Neuron (in vitro differentiated cells): ENCODE data around the gene APRT.

Experiments used
- H2AFZ ChIP-seq: one replicate; pipeline ENCODE4 v1.6.1; 2013; ENCODE audit warnings: low read depth, mild to moderate bottlenecking, inconsistent platforms, low read length, moderate library complexity
- H3K27me3 ChIP-seq: one replicate; pipeline ENCODE4 v1.6.1; 2013; ENCODE audit warnings: low read length; ENCODE audit not compliant: insufficient read depth
- H3K36me3 ChIP-seq: one replicate; pipeline ENCODE4 v1.6.1; 2013; ENCODE audit warnings: low read length; ENCODE audit not compliant: insufficient read depth
- H3K4me1 ChIP-seq: one replicate; pipeline ENCODE4 v1.6.1; 2013; ENCODE audit warnings: low read length; ENCODE audit not compliant: insufficient read depth
- H3K4me3 ChIP-seq: 2 replicates; pipeline ENCODE4 v1.5.1; 2013; ENCODE audit warnings: mild to moderate bottlenecking, low read length, moderate library complexity
- H3K9me3 ChIP-seq: one replicate; pipeline ENCODE4 v1.6.1; 2013; ENCODE audit warnings: low read length

Gene APRT

GRCh38 chr16:88850531-88851199 is 38.9 kb upstream of the APRT start:
- peaks cover 2% of the 10 kb centered on the region for H3K9me3 ChIP-seq
- no peaks in the 10 kb centered on the region for H3K36me3 ChIP-seq
- H3K4me1 ChIP-seq = peaks cover 18% of the 10 kb centered on the region
- no peak overlapping the region for H3K4me3 ChIP-seq
- H2AFZ ChIP-seq = no peak overlapping the region
- no peaks in the 10 kb centered on the region for H3K27me3 ChIP-seq

- no peak overlapping the region for H2AFZ ChIP-seq
- H3K4me3 ChIP-seq = no peak overlapping the region
- H3K27me3 ChIP-seq = no peaks in the 10 kb centered on the region
- peaks cover 5% of the 10 kb centered on the region for H3K4me1 ChIP-seq
- H3K9me3 ChIP-seq = peaks cover 2% of the 10 kb centered on the region
- H3K36me3 ChIP-seq = no peaks in the 10 kb centered on the region
Measured at GRCh38 chr16:88848557-88848956, 36.8 kb upstream of the APRT start.

- no peak overlapping the region for H2AFZ ChIP-seq
- H3K4me3 ChIP-seq = no peak overlapping the region
- H3K36me3 ChIP-seq = no peaks in the 10 kb centered on the region
- H3K9me3 ChIP-seq = peaks cover 2% of the 10 kb centered on the region
- H3K4me1 ChIP-seq = no peaks in the 10 kb centered on the region
- no peaks in the 10 kb centered on the region for H3K27me3 ChIP-seq
Measured at GRCh38 chr16:88847654-88848053, 35.9 kb upstream of the APRT start.

GRCh38 chr16:88846088-88846487 is 34.4 kb upstream of the APRT start:
- H3K4me1 ChIP-seq = no peaks in the 10 kb centered on the region
- no peak overlapping the region for H2AFZ ChIP-seq
- no peaks in the 10 kb centered on the region for H3K36me3 ChIP-seq
- H3K27me3 ChIP-seq = no peaks in the 10 kb centered on the region
- no peaks in the 10 kb centered on the region for H3K9me3 ChIP-seq
- H3K4me3 ChIP-seq = no peak overlapping the region

GRCh38 chr16:88844419-88845036 is 32.8 kb upstream of the APRT start:
- H3K36me3 ChIP-seq = no peaks in the 10 kb centered on the region
- H2AFZ ChIP-seq = no peak overlapping the region
- no peaks in the 10 kb centered on the region for H3K27me3 ChIP-seq
- no peaks in the 10 kb centered on the region for H3K9me3 ChIP-seq
- H3K4me1 ChIP-seq = no peaks in the 10 kb centered on the region
- no peak overlapping the region for H3K4me3 ChIP-seq

GRCh38 chr16:88843256-88843655 is 31.5 kb upstream of the APRT start:
- Histone ChIP-seq H3K4me1 (no peaks in the 10 kb centered on the region), H2AFZ (no peak overlapping the region), H3K36me3 (no peaks in the 10 kb centered on the region), H3K4me3 (no peak overlapping the region), H3K9me3 (no peaks in the 10 kb centered on the region), H3K27me3 (no peaks in the 10 kb centered on the region)

GRCh38 chr16:88842806-88843205 is 31.1 kb upstream of the APRT start:
- Histone ChIP-seq H3K9me3 (no peaks in the 10 kb centered on the region), H3K4me3 (no peak overlapping the region), H3K36me3 (no peaks in the 10 kb centered on the region), H2AFZ (no peak overlapping the region), H3K27me3 (no peaks in the 10 kb centered on the region), H3K4me1 (no peaks in the 10 kb centered on the region)

GRCh38 chr16:88842308-88842756 is 30.6 kb upstream of the APRT start:
- no peak overlapping the region for H2AFZ ChIP-seq
- no peaks in the 10 kb centered on the region for H3K27me3 ChIP-seq
- no peaks in the 10 kb centered on the region for H3K9me3 ChIP-seq
- no peaks in the 10 kb centered on the region for H3K36me3 ChIP-seq
- H3K4me1 ChIP-seq = no peaks in the 10 kb centered on the region
- H3K4me3 ChIP-seq = no peak overlapping the region

GRCh38 chr16:88841521-88842307 is 30.0 kb upstream of the APRT start:
- Histone ChIP-seq H3K36me3 (no peaks in the 10 kb centered on the region), H3K4me3 (no peak overlapping the region)

GRCh38 chr16:88840600-88841215 is 29.0 kb upstream of the APRT start:
- no peak overlapping the region for H3K4me3 ChIP-seq
- no peaks in the 10 kb centered on the region for H3K27me3 ChIP-seq
- H2AFZ ChIP-seq = no peak overlapping the region
- no peaks in the 10 kb centered on the region for H3K36me3 ChIP-seq
- no peaks in the 10 kb centered on the region for H3K4me1 ChIP-seq
- no peaks in the 10 kb centered on the region for H3K9me3 ChIP-seq

More at GRCh38 chr16:88841521-88842307, 30.0 kb upstream of the APRT start:
- no peaks in the 10 kb centered on the region for H3K9me3 ChIP-seq
- no peaks in the 10 kb centered on the region for H3K4me1 ChIP-seq
- no peak overlapping the region for H2AFZ ChIP-seq
- no peaks in the 10 kb centered on the region for H3K27me3 ChIP-seq

- Histone ChIP-seq H2AFZ (no peak overlapping the region), H3K9me3 (no peaks in the 10 kb centered on the region), H3K27me3 (no peaks in the 10 kb centered on the region), H3K4me1 (no peaks in the 10 kb centered on the region), H3K36me3 (no peaks in the 10 kb centered on the region), H3K4me3 (no peak overlapping the region)
Measured at GRCh38 chr16:88839745-88840599, 28.2 kb upstream of the APRT start.

- no peak overlapping the region for H3K4me3 ChIP-seq
- H3K4me1 ChIP-seq = no peaks in the 10 kb centered on the region
- no peaks in the 10 kb centered on the region for H3K36me3 ChIP-seq
- H3K9me3 ChIP-seq = no peaks in the 10 kb centered on the region
- no peak overlapping the region for H2AFZ ChIP-seq
- H3K27me3 ChIP-seq = no peaks in the 10 kb centered on the region
Measured at GRCh38 chr16:88839026-88839529, 27.4 kb upstream of the APRT start.
